Glomerular endothelial cell (primary cell): Measurements from ENCODE around the gene SLC12A7. TPM values are rescaled to one million over a fixed set of nuclear protein-coding genes. Genes with fewer than 3 reads are reported as not detected.

Experiments used
- DNase-seq: peaks from one replicate; pipeline ENCODE4 v3.0.0-alpha.2; 2011; ENCODE audit warnings: low read depth, low spot score; ENCODE audit errors: extremely low read depth
- total RNA-seq: library from RNA; depleted of rRNA; stranded (reverse); fragments of >200 nt; gene quantifications from 2 replicates; pipeline ENCODE4 v1.2.3, GENCODE V29; 2015

SLC12A7 gene
- total RNA-seq, 1 donor from 2014 or later = 49.8 TPM

GRCh38 chr5:1054799-1055775 is 56.8 kb downstream of the SLC12A7 start:
- DNase-seq = no peak

GRCh38 chr5:1054018-1054798 is 57.7 kb downstream of the SLC12A7 start:
- DNase-seq = no peak

GRCh38 chr5:1053391-1054017 is 58.4 kb downstream of the SLC12A7 start:
- DNase-seq = no peak

- no peak for DNase-seq
Observed at GRCh38 chr5:1052641-1053390, 59.0 kb downstream of the SLC12A7 start.

- DNase-seq = no peak
Observed at GRCh38 chr5:1052076-1052475, 59.8 kb downstream of the SLC12A7 start.

GRCh38 chr5:1051366-1051720 is 60.5 kb downstream of the SLC12A7 start:
- no peak for DNase-seq

GRCh38 chr5:1050423-1051365 is 61.2 kb downstream of the SLC12A7 start:
- no peak for DNase-seq

GRCh38 chr5:1048861-1049838 is 62.7 kb downstream of the SLC12A7 start:
- DNase-seq = no peak

- DNase-seq = no peak
Observed at GRCh38 chr5:1048162-1048721, 63.6 kb downstream of the SLC12A7 start.

GRCh38 chr5:1047332-1047965 is 64.4 kb downstream of the SLC12A7 start:
- no peak for DNase-seq

- DNase-seq = no peak
Observed at GRCh38 chr5:1045960-1046560, 65.8 kb downstream of the SLC12A7 start.

GRCh38 chr5:1044117-1044516 is 67.7 kb downstream of the SLC12A7 start:
- DNase-seq = no peak

- DNase-seq = no peak
Observed at GRCh38 chr5:1043327-1043726, 68.5 kb downstream of the SLC12A7 start.

GRCh38 chr5:1042626-1043025 is 69.2 kb downstream of the SLC12A7 start:
- DNase-seq = no peak

GRCh38 chr5:1041225-1042143 is 70.4 kb downstream of the SLC12A7 start:
- DNase-seq = no peak

GRCh38 chr5:1040571-1040970 is 71.3 kb downstream of the SLC12A7 start:
- no peak for DNase-seq
